T-helper 2 cell (primary cell): Measurements from ENCODE around the gene SHC1.
A peak's percentile ranks its signal among the peaks of the same experiment; 100 is the strongest.

Experiments
- DNase-seq, 5 experiments: peaks; one replicate each; pipeline versions ENCODE4 v3.0.0 to v3.0.0-alpha.2; 2012 to 2022

Gene SHC1

DNA sequence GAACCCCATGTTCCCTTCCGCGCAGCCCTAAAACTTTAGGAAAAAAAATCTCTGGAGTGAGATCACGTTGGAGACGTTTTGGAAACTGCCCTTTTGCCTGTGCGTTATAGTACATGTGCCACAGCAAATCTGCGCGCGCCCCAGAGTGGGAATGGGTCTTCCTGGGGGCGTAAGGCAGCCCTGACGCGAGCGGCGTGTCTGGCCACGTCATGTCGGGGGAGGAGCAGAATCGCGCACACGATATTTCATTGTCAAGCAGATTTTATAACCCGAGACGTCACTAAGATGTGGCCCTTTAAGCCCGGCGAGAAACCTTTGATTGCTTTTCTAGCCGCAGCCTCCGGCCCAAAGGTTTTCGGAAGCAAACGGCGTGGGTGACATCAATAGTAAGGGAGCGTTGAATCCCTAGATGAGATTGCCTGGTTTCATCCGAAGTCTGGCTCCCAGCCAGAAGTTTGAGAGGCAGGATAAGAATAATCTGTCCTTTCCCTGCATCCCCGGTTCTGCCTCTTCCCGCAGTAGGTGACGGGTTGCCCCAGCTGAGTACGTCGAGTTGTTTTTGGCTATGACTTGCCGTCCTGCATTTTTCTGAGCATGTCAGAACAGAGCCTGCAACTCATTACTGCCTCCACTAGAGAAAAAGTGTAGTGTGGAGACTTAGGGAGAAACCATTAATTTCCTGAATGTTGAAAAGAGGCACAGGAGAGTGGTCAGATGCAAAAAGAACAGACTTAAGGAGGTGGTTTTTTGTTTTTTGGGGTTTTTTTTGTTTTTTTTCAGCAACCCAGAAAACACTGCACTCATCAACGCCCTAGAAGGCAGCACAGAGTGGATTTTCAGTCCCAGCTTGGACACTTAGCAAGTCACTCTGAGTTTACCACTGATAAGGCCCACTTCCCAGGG lies 33.2 kb downstream of the SHC1 start:
- peak; percentile 78 to 98 (median 91) for DNase-seq

DNA sequence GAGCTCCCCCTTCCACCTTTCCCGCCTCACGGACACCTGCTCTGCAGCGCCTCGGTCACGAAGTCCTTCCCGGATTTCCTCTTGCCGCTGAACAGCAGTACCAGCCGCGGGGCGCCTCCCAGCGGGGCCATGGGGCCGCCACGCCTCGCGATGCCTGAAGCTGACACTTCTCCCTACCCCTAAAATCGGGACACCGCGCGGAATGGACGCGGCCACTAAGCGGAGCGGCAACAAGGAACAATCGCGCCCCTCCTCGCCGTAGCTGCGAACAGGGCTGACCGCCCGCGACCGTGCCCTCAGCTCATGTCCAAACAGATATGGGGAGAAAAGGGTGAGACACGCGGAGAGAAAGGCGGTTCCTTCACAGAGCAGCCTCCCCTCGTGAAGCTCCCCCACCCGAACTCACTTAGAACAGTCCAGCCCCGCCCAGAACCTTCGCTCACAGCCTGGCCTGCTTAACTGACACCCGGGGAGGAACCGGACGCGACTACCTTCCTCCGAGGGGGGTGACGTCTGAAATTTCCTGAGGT lies 33.9 kb downstream of the SHC1 start, which contains the start of gene PMVK:
PMVK (minus strand) TSS at position 165 of the 530 bp plus-strand sequence; CDS start at position 131, 34 bp downstream.
- peak; percentile 86 to 97 (median 94) for DNase-seq

DNA sequence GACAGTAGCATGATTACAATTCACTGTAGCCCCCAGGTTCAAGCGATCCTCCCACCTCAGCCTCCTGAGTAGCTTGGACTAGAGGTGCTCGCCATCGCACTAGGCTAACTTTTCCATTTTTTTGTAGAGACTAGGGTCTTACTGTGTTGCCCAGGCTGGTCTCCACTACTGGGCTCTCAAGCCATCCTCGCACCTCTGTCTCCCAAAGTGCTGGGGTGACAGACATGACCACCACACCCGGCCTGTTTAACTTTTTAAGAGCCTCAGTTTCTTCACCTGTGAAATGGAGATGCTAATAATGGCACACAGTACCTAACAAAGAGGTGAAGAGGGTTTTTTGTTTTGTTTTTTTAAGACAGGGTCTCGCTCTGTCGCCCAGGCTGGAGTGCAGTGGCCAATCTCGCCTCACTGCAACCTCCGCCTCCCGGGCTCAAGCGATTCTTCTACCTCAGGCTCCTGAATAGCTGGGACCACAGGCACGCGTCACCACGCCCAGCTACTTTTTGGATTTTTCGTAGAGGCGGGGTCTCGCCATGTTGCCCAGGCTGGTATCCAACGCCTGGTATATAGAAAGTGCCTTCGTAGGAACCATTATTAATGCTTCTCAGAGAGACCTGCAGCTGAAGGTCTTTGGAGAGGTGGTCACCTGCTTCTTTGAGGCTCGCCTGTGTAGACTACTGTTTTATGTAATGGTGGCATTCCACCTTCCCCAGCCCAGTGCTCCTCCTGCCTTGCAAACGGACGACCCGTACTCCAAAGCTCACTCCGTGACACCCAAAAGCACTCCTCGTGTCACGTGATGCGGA lies 34.6 kb downstream of the SHC1 start:
- peak in 2 of 5 experiments; percentile 18 to 58 for DNase-seq

DNA sequence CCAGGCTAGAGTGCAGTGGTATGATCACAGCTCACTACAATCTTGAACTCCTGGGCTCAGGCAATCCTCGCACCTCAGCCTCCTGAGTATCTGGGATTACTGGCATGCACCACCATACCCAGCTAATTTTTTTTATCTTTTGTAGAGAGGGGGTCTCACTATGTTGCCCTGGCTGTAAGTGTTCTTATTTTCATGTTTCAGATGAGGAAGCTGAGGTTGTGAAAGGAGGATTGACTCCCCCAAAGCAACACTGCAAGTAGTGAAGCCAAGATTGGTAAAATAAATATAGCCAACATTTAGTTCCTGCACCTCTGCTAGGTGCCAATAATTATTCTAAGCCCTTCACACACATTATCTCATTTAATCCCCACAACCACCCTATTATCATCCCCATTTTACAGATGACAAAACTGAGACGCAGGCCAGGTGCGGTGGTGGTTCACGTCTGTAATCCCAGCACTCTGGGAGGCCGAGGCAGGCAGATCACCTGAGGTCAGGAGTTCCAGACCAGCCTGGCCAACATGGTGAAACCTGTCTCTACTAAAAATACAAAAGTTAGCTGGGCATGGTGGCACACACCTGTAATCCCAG lies 36.1 kb downstream of the SHC1 start:
- no peak for DNase-seq

DNA sequence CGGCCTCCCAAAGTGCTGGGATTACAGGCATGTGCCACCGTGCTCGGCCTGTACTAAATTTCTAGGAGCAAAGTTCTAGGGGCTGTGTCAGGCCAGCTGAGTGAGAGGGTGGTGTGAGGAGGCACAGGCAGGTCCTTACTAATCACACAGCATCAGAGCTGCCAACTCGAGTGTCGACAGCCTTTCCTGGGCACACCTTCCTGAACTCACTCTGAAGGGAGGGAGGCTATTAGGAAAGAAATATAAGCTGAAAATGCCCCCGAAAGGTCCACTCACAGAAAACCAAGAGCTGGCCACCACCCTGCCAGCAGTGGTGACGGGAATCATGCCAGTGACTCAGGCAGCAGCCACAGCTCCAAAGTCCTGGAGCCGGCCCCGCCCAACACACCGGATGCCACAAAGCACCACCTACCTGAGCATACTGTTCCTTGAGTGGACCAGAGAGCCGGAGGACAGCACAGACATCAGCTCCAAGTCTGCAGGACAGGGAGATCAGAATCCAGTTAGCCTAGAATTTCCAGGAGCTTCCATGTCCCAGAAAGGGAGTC lies 38.5 kb downstream of the SHC1 start:
- no peak for DNase-seq

DNA sequence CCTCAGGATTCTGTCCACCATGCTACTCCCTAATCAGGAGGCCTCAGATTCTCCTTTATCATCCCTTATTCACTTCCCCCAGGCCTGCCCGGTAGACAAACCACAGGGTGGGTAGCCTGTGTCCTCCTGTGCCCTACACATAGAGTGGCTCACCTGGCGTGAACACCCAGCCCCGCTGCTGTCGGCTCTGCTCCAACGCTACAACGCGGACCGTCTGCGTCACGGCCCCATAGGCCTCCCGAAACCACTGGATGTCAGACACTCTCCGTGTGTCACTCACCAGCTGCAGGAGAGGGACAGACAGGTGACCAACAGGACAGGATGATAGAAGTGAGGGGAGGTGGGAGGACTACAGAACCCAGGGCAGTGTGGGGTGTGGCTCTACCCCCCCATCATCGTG lies 44.3 kb downstream of the SHC1 start:
- DNase-seq, result no peak

DNA sequence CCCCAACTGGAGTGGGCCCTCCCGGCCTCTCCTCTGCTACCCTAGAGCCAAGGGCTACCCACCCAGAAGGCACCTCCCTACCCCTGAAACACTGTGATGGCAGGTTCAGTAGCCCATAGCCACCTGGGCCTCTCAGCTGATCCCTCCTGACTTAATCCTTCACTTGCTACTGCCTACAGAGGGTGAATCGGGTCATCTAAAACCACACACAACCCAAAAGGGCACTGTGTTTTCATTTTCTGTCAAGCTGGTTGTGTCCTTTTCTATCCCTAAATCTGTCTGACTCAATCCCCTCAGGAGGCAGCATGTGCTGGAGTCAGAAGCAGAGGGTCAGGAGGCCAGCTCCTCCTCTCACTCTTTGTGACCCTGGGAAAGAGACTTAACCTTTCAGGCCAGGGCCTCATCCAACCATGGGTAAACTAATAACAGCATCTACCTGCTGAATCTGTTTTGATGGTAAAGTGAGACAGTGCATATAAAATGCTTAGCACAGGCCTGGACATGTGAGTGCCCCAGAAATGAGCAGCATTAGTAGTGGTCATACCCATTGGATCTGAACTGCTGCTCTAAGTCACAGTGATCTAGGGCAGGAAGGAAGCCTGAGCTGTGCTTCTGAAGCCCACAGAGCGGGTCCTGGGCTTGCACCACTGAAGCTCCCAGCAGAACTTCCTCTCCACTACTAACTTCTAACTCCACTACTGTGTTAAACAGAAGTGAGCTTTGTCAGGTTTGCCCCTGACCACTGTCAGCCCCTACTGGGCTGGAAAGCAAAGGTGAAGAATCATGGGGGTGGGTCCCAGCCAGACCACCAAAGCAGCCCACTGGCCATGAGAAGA lies 45.0 kb downstream of the SHC1 start:
- DNase-seq, result no peak

DNA sequence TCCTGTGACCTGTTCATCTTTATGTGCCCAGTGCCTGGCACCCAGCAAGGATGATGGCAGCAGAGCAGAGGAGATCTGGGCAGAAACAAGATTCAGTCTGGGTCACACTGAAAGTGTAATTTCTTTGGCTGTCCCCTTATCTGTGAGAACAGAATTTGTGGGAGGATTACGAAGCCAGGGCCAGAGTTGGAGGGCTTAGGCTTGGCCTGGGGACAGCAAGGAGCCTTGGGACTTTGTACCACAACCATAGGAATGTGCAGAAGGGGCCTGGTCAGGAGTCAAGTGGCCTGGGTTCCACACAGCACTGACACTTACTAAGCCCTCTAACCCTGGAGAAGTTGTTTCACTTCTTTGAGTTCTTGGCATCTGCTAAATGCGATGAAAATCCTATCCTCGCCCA lies 46.9 kb downstream of the SHC1 start:
- DNase-seq, result no peak

DNA sequence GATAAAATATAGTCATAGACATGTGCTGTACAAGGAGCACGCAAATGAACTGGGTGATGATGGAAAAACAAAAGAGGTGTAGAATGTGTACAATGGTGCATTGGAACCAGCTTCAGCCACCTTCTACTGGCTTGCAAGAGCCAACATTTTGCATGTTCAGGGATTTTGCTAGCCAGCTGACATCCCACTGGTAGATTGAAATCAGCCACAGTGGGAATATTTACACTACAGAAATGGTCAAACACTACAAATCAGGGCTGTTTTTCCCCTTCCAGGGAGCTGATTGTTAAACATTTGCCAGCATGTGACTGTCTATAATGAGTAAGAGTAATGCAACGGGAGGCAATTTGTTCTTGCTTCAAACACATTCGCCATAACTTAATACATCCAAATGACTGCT lies 57.3 kb downstream of the SHC1 start:
- DNase-seq, result no peak

DNA sequence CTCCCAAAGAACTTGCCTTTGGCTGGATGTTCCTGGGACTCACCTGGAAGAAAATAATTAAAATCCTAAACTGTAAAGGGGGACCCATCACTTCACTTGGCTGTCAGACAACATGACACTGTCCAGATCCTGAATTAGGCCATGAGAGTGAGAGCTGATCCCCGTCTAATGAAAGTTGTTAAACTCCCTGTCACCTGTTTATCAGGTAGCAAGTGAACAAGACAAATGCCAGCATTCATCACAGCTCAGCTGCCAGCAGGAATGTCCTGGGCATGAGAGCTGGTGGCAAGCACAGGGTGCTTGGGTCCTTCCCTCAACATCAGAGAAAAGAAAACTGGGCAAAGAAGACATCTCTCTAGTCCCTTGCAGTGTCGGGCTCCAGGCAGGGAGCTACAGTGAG lies 57.8 kb downstream of the SHC1 start:
- no peak for DNase-seq
